HEK293T (cell line): ENCODE results near the gene MAD1L1.

Source experiments
- ARNT ChIP-seq: fragments of 450-650 bp; IDR thresholded peaks from 2 replicates; pipeline ENCODE4 v1.6.1; 2017; ENCODE audit warnings: mild to moderate bottlenecking
- BHLHE40 ChIP-seq: fragments of 450-650 bp; IDR thresholded peaks from 2 replicates; pipeline ENCODE4 v1.6.1; 2016; ENCODE audit warnings: mild to moderate bottlenecking, moderate library complexity, borderline replicate concordance
- CTBP1 ChIP-seq: fragments of 450-650 bp; IDR thresholded peaks from 2 replicates; pipeline ENCODE4 v1.6.1; 2016; ENCODE audit warnings: borderline replicate concordance
- FOXK2 ChIP-seq: fragments of 450-650 bp; IDR thresholded peaks from 2 replicates; pipeline ENCODE4 v1.6.1; 2016; ENCODE audit warnings: mild to moderate bottlenecking
- FOXM1 ChIP-seq: fragments of 450-650 bp; IDR thresholded peaks from 2 replicates; pipeline ENCODE4 v1.6.1; 2017; ENCODE audit warnings: mild to moderate bottlenecking, borderline replicate concordance
- NFRKB ChIP-seq: fragments of 450-650 bp; IDR thresholded peaks from 2 replicates; pipeline ENCODE4 v1.6.1; 2016; ENCODE audit warnings: mild to moderate bottlenecking, moderate library complexity

GRCh38 chr7:2228921-2229320, 3.8 kb downstream of the MAD1L1 start:
- TF ChIP-seq FOXK2 (no peak), BHLHE40 (no peak), CTBP1 (no peak), FOXM1 (no peak), ARNT (no peak), NFRKB (no peak)
